AG10803 (cell line): ENCODE measurements around the gene PRRX2.
"Not testable (repeated sequence)": the region's sequence is repeated elsewhere in the genome, so short reads cannot be mapped to it uniquely, and the experiment has no call there.

Experiments
- DNase-seq: peaks from one replicate; pipeline ENCODE4 v3.0.0; 2010; ENCODE audit warnings: low read depth
- H3K4me3 ChIP-seq: 2 replicates; pipeline ENCODE4 v1.5.1; 2011; ENCODE audit warnings: mild to moderate bottlenecking, low read length, control low read depth
- CTCF ChIP-seq: conservative IDR thresholded peaks from 2 replicates; pipeline ENCODE4 v1.5.1; 2011; ENCODE audit warnings: mild to moderate bottlenecking, low read length, control low read depth, inconsistent platforms

PRRX2 gene

GRCh38 chr9:129630967-129631673, 34.3 kb upstream of the PRRX2 start:
- no peak for TF ChIP-seq CTCF
- H3K4me3 ChIP-seq: no peak overlapping the region
- DNase-seq: no peak

- no peak for TF ChIP-seq CTCF
- DNase-seq: no peak
- H3K4me3 ChIP-seq: no peak overlapping the region
These were observed 33.7 kb upstream of the PRRX2 start for GRCh38 chr9:129631674-129632129.

- DNase-seq: no peak
- H3K4me3 ChIP-seq: no peak overlapping the region
- TF ChIP-seq CTCF: no peak
These were observed 33.0 kb upstream of the PRRX2 start for GRCh38 chr9:129632460-129632859.

GRCh38 chr9:129633207-129633606, 32.2 kb upstream of the PRRX2 start:
- DNase-seq: no peak
- no peak overlapping the region for H3K4me3 ChIP-seq
- no peak for TF ChIP-seq CTCF

- no peak for TF ChIP-seq CTCF
- DNase-seq: no peak
- no peak overlapping the region for H3K4me3 ChIP-seq
These were observed 31.6 kb upstream of the PRRX2 start for GRCh38 chr9:129633848-129634247.

- TF ChIP-seq CTCF: no peak
These were observed 30.1 kb upstream of the PRRX2 start for GRCh38 chr9:129635099-129636065.

GRCh38 chr9:129636343-129636742, 29.1 kb upstream of the PRRX2 start:
- not testable (repeated sequence) for DNase-seq

More at GRCh38 chr9:129635099-129636065, 30.1 kb upstream of the PRRX2 start:
- DNase-seq: no peak
- H3K4me3 ChIP-seq: no peak overlapping the region

More at GRCh38 chr9:129636343-129636742, 29.1 kb upstream of the PRRX2 start:
- H3K4me3 ChIP-seq: not testable (repeated sequence)
